Activated T-cell treated with anti-CD3 and anti-CD28 coated beads, Interleukin-2, amount 50 U/mL, for 24 hours (primary cell): ENCODE measurements around the gene NARS2.
"Not testable (repeated sequence)": the region's sequence is repeated elsewhere in the genome, so short reads cannot be mapped to it uniquely, and the experiment has no call there.

Experiments used
- DNase-seq: peaks from one replicate; pipeline ENCODE4 v3.0.0-alpha.2; 2020
- H3K27ac Mint-ChIP-seq: 2 replicates; pipeline ENCODE4 v1.8.0; 2020; ENCODE audit warnings: mild to moderate bottlenecking, mixed read lengths
- H3K27me3 Mint-ChIP-seq: 2 replicates; pipeline ENCODE4 v1.8.0; 2020; ENCODE audit warnings: mixed read lengths
- H3K36me3 Mint-ChIP-seq: 2 replicates; pipeline ENCODE4 v1.8.0; 2020; ENCODE audit warnings: low read depth, mixed read lengths
- H3K4me1 Mint-ChIP-seq: 2 replicates; pipeline ENCODE4 v1.8.0; 2020; ENCODE audit warnings: low read depth, mixed read lengths
- H3K4me3 Mint-ChIP-seq: 2 replicates; pipeline ENCODE4 v1.8.0; 2020; ENCODE audit warnings: mild to moderate bottlenecking, moderate library complexity, mixed read lengths
- H3K9me3 Mint-ChIP-seq: 2 replicates; pipeline ENCODE4 v1.8.0; 2020; ENCODE audit warnings: mixed read lengths

Gene NARS2

GRCh38 chr11:78574386-78575381 lies at the start of gene NARS2:
Gene NARS2 (minus strand): TSS chr11:78574864. CDS start chr11:78574488, 376 bp downstream.
- Mint-ChIP-seq H3K27me3 (peaks cover 4% of the 10 kb centered on the region), H3K27ac (peak within 1 kb of the TSS; percentile 97)

GRCh38 chr11:78622666-78623065 lies 48.0 kb upstream of the NARS2 start:
- Mint-ChIP-seq H3K4me3 (no peak overlapping the region), H3K9me3 (peaks cover 9% of the 10 kb centered on the region), H3K4me1 (no peaks in the 10 kb centered on the region), H3K27me3 (peaks cover 11% of the 10 kb centered on the region), H3K36me3 (no peaks in the 10 kb centered on the region), H3K27ac (no peak overlapping the region)
- no peak for DNase-seq

More at GRCh38 chr11:78574386-78575381, at the start of gene NARS2:
- Mint-ChIP-seq H3K9me3 (no peaks in the 10 kb centered on the region), H3K4me1 (peaks cover 34% of the 10 kb centered on the region), H3K4me3 (peak within 1 kb of the TSS; percentile 97), H3K36me3 (peaks cover 43% of the 10 kb centered on the region)
- DNase-seq = peak; percentile 98

- Mint-ChIP-seq H3K27me3 (peaks cover 14% of the 10 kb centered on the region), H3K36me3 (no peaks in the 10 kb centered on the region), H3K4me1 (no peaks in the 10 kb centered on the region), H3K9me3 (peaks cover 9% of the 10 kb centered on the region), H3K4me3 (no peak overlapping the region), H3K27ac (no peak overlapping the region)
- no peak for DNase-seq
These were observed 45.5 kb upstream of the NARS2 start for GRCh38 chr11:78620159-78620558.

GRCh38 chr11:78615724-78616123 lies 41.1 kb upstream of the NARS2 start:
- Mint-ChIP-seq H3K4me1 (no peaks in the 10 kb centered on the region), H3K27ac (no peak overlapping the region), H3K27me3 (peaks cover 18% of the 10 kb centered on the region), H3K36me3 (no peaks in the 10 kb centered on the region), H3K9me3 (peaks cover 9% of the 10 kb centered on the region), H3K4me3 (no peak overlapping the region)
- DNase-seq = no peak

GRCh38 chr11:78613378-78613813 lies 38.7 kb upstream of the NARS2 start:
- Mint-ChIP-seq H3K27ac (no peak overlapping the region), H3K36me3 (no peaks in the 10 kb centered on the region), H3K4me3 (no peak overlapping the region), H3K9me3 (no peaks in the 10 kb centered on the region), H3K27me3 (peaks cover 9% of the 10 kb centered on the region), H3K4me1 (no peaks in the 10 kb centered on the region)
- no peak for DNase-seq

- no peak for DNase-seq
- Mint-ChIP-seq H3K9me3 (no peaks in the 10 kb centered on the region), H3K27ac (no peak overlapping the region), H3K36me3 (no peaks in the 10 kb centered on the region), H3K27me3 (peaks cover 9% of the 10 kb centered on the region), H3K4me3 (no peak overlapping the region), H3K4me1 (no peaks in the 10 kb centered on the region)
These were observed 38.2 kb upstream of the NARS2 start for GRCh38 chr11:78612721-78613377.

- H3K4me3 Mint-ChIP-seq, H3K27me3 Mint-ChIP-seq, H3K9me3 Mint-ChIP-seq, H3K27ac Mint-ChIP-seq, H3K36me3 Mint-ChIP-seq, DNase-seq, H3K4me1 Mint-ChIP-seq: not testable (repeated sequence)
These were observed 34.7 kb upstream of the NARS2 start for GRCh38 chr11:78609321-78609720.

- no peak for DNase-seq
- Mint-ChIP-seq H3K27ac (no peak overlapping the region), H3K27me3 (peaks cover 15% of the 10 kb centered on the region), H3K9me3 (no peaks in the 10 kb centered on the region), H3K4me1 (no peaks in the 10 kb centered on the region), H3K4me3 (no peak overlapping the region), H3K36me3 (no peaks in the 10 kb centered on the region)
These were observed 33.0 kb upstream of the NARS2 start for GRCh38 chr11:78607696-78608095.

GRCh38 chr11:78606667-78607066 lies 32.0 kb upstream of the NARS2 start:
- no peaks in the 10 kb centered on the region for H3K4me1 Mint-ChIP-seq
- no peak for DNase-seq
- no peaks in the 10 kb centered on the region for H3K36me3 Mint-ChIP-seq
- no peak overlapping the region for H3K27ac Mint-ChIP-seq
- H3K27me3 Mint-ChIP-seq = peaks cover 25% of the 10 kb centered on the region
- H3K4me3 Mint-ChIP-seq = no peak overlapping the region
- H3K9me3 Mint-ChIP-seq = no peaks in the 10 kb centered on the region

- no peak overlapping the region for H3K4me3 Mint-ChIP-seq
- no peaks in the 10 kb centered on the region for H3K9me3 Mint-ChIP-seq
- no peaks in the 10 kb centered on the region for H3K36me3 Mint-ChIP-seq
- DNase-seq = no peak
- H3K4me1 Mint-ChIP-seq = no peaks in the 10 kb centered on the region
- peaks cover 35% of the 10 kb centered on the region for H3K27me3 Mint-ChIP-seq
- H3K27ac Mint-ChIP-seq = no peak overlapping the region
These were observed 30.6 kb upstream of the NARS2 start for GRCh38 chr11:78605296-78605695.

GRCh38 chr11:78603792-78604191 lies 29.1 kb upstream of the NARS2 start:
- H3K27ac Mint-ChIP-seq = no peak overlapping the region
- DNase-seq = no peak
- H3K36me3 Mint-ChIP-seq = no peaks in the 10 kb centered on the region
- no peak overlapping the region for H3K4me3 Mint-ChIP-seq
- no peaks in the 10 kb centered on the region for H3K9me3 Mint-ChIP-seq
- H3K27me3 Mint-ChIP-seq = peaks cover 39% of the 10 kb centered on the region
- H3K4me1 Mint-ChIP-seq = no peaks in the 10 kb centered on the region

GRCh38 chr11:78602771-78603170 lies 28.1 kb upstream of the NARS2 start:
- H3K36me3 Mint-ChIP-seq, H3K9me3 Mint-ChIP-seq, H3K4me3 Mint-ChIP-seq, H3K4me1 Mint-ChIP-seq, H3K27ac Mint-ChIP-seq, DNase-seq: not testable (repeated sequence)
- H3K27me3 Mint-ChIP-seq = peaks cover 39% of the 10 kb centered on the region

- H3K4me3 Mint-ChIP-seq, H3K4me1 Mint-ChIP-seq, H3K27ac Mint-ChIP-seq, DNase-seq, H3K36me3 Mint-ChIP-seq, H3K9me3 Mint-ChIP-seq: not testable (repeated sequence)
- peaks cover 39% of the 10 kb centered on the region for H3K27me3 Mint-ChIP-seq
These were observed 26.4 kb upstream of the NARS2 start for GRCh38 chr11:78601066-78601465.

- not testable (repeated sequence) for H3K36me3 Mint-ChIP-seq, H3K9me3 Mint-ChIP-seq, DNase-seq, H3K4me3 Mint-ChIP-seq, H3K27ac Mint-ChIP-seq, H3K4me1 Mint-ChIP-seq
- peaks cover 25% of the 10 kb centered on the region for H3K27me3 Mint-ChIP-seq
These were observed 22.9 kb upstream of the NARS2 start for GRCh38 chr11:78597579-78597978.
